ENCODE measurements around the gene NACA2.

NACA2 gene

DNA sequence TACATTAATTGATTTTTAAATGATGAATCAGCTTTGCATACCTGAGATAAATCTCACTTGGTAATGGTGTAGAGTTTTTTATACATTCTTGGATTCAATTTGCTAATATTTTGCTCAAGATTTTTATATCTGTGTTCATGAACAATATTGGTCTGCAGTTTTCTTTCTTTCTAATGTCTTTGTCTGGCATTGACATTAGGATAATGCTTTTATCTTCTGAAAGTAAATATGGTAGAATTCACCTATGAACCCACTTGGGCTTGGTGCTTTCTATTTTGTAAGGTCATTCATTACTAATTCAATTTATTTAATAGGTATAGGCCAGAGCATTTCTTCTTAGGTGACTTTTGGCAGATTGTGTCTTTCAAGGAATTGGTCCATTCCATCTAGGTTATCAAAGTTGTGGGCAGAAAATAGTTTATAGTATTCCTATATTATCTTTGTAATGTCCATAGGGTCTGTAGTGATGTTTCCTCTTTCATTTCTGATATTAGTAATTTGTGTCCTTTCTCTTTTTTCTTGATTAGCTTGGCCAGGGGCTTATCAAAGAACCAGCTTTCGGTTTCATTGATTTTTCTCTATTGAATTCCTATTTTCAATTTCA is 45.6 kb downstream of the NACA2 start:
- no peak for DNase-seq (ENCODE audit: low read depth)

DNA sequence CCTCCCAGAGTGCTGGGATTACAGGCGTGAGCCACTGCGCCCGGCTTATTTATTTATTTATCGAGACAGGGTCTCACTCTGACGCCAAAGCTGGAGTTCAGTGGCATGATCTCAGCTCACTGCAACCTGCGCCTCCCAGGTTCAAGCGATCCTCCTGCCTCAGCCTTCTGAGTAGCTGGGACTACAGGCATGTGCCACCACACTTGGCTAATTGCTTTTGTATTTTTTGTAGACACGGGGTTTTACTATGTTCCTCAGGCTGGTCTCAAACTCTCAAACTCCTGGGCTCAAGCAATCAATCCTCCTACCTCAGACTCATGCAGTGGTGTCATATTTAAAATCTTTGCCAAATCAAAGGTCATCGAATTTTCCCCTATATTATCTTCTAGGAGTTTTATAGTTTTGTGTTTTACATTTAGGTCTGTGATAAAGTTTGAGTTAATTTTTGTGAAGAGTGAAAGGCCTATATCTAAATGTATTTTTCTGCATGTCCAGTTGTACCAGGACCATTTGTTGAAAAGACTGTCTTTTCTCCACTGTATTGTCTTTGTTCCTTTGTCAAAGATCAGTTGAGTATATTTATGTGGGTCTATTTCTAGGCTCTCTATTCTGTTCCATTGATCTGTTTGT is 47.1 kb downstream of the NACA2 start:
- no peak for DNase-seq (ENCODE audit: low read depth)

DNA sequence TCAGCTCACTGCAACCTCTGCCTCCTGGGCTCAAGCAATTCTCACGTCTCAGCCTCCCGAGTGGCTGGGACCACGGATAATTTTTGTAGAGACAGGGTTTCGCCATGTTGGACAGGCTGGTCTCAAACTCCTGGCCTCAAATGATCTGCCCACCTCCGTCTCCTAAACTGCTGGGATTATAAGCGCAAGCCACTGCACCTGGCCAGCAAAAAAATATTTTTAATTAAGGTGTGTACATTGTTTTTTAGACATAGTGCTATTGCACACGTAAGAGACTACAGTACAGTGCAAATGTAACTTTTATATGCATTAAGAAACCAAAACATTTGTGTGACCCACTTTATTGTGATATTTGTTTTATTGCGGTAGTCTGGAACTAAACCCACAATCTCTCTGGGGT is 49.0 kb downstream of the NACA2 start:
- DNase-seq (ENCODE audit: low read depth), result no peak

DNA sequence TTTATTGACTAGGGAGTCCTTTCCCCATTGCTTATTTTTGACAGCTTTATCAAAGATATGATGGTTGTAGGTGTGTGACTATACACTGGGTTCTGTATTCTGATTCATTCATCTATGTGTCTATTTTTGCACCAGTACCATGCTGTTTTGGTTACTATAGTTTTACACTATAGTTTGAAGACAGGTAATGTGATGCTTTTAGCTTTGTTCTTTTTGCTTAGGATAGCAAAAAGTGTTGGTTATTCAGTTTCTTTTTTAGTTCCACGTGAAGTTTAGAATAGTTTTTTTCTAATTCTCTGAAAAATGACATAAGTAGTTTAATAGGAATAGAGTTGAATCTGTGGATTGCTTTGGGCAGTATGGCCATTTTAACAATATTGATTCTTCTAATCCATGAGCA is 50.1 kb downstream of the NACA2 start:
- DNase-seq (ENCODE audit: low read depth), result no peak

Measured in stimulated activated CD8-positive, alpha-beta memory T cell treated with anti-CD3 and anti-CD28 coated beads, Interleukin-15, amount 100 ng/mL, for 1 hour (primary cell).